K562 (cell line): ENCODE data around the gene HNRNPDL. TPM values are rescaled to one million over a fixed set of nuclear protein-coding genes. Genes with fewer than 3 reads are reported as not detected.

Experiments used
- ATAC-seq: fragments of 200-7000 bp; cut with Tn5 transposase; 3 replicates; pipeline ENCODE4 v1.9.1; 2020; ENCODE audit warnings: moderate library complexity
- BruUV-seq: library from RNA; stranded (reverse); fragments of 400-500 nt; replicated peaks from 2 replicates; lab custom pipeline; 2021; lab: Mats Ljungman, UMichigan
- CTCF ChIA-PET: fragments of 300-600 bp; formaldehyde crosslinking; extraction: SDS; loops from one replicate; lab custom pipeline; 2021; ENCODE audit warnings: low intra/inter-chr PET ratio; lab: Yijun Ruan, JAX
- POLR2A ChIA-PET: fragments of 300-600, 350-650 bp; sonication (Branson Sonifier 250); formaldehyde crosslinking; extraction: SDS; loops from one replicate; lab custom pipeline; 2021; ENCODE audit warnings: antibody characterized with exemption, inconsistent platforms; lab: Yijun Ruan, JAX
- DNase-seq, 4 experiments: peaks; one replicate each; pipeline versions ENCODE4 v3.0.0 to v3.0.0-alpha.2; 2011 to 2018; ENCODE audit warnings: low spot score in 3 of 4, mixed read lengths in 3 of 4; ENCODE audit errors: extremely low read depth in 1 of 4
- FAIRE-seq: peaks from 2 replicates; lab custom pipeline; 2011; peaks lifted over from hg19 to GRCh38; lab: Jason Lieb, UNC
- H2AFZ ChIP-seq: 2 replicates; pipeline ENCODE4 v1.6.0; 2011; ENCODE audit warnings: low read depth, low read length, control low read depth, inconsistent platforms
- H3K27ac ChIP-seq: fragments of 200-600 bp; 3 replicates; pipeline ENCODE4 v1.8.0; 2011; ENCODE audit warnings: low read depth, mild to moderate bottlenecking, control low read depth, inconsistent platforms, low read length, moderate library complexity, mixed read lengths; ENCODE audit errors: extremely low read depth
- H3K27me3 ChIP-seq, 2 experiments: fragments of 300-600 bp in 1 of 2; 2 replicates in 1 of 2; 3 replicates in 1 of 2; pipeline versions ENCODE4 v1.6.0 to v1.8.0; 2011; ENCODE audit warnings: inconsistent platforms in 2 of 2, low read length in 2 of 2, mild to moderate bottlenecking in 1 of 2, mixed read lengths in 1 of 2, moderate library complexity in 1 of 2; ENCODE audit not compliant: control insufficient read depth in 2 of 2, insufficient read depth in 2 of 2
- H3K36me3 ChIP-seq: fragments of 300-600 bp; 3 replicates; pipeline ENCODE4 v1.8.0; 2011; ENCODE audit warnings: mild to moderate bottlenecking, low read length, inconsistent platforms; ENCODE audit not compliant: control insufficient read depth, insufficient read depth
- H3K4me1 ChIP-seq, 2 experiments: fragments of 200-600 bp in 1 of 2; replicated peaks in 1 of 2; 2 replicates in 1 of 2; 3 replicates in 1 of 2; pipeline versions ENCODE4 v1.5.1 to v1.8.0; 2011; ENCODE audit warnings: inconsistent platforms in 2 of 2, low read length in 2 of 2, mild to moderate bottlenecking in 1 of 2, mixed read lengths in 1 of 2, moderate library complexity in 1 of 2; ENCODE audit not compliant: control insufficient read depth in 2 of 2, insufficient read depth in 2 of 2
- H3K4me2 ChIP-seq: 2 replicates; pipeline ENCODE4 v1.6.1; 2011; ENCODE audit warnings: low read length, control low read depth, inconsistent platforms, mixed read lengths; ENCODE audit not compliant: insufficient read depth
- H3K4me3 ChIP-seq: fragments of 200-600 bp; sonication (generic), shearing (Covaris generic); 2 replicates; pipeline ENCODE4 v1.5.1; 2016; ENCODE audit warnings: control low read depth, inconsistent platforms
- H3K79me2 ChIP-seq: fragments of 200-600 bp; 3 replicates; pipeline ENCODE4 v1.8.0; 2011; ENCODE audit warnings: low read length, inconsistent platforms; ENCODE audit not compliant: control insufficient read depth, insufficient read depth
- H3K9ac ChIP-seq, 2 experiments: 2 replicates each; pipeline versions ENCODE4 v1.6.0 to v1.6.1; 2011; ENCODE audit warnings: low read depth in 2 of 2, low read length in 2 of 2, control low read depth in 1 of 2, inconsistent platforms in 1 of 2, mild to moderate bottlenecking in 1 of 2, mixed read lengths in 1 of 2; ENCODE audit not compliant: insufficient read depth in 1 of 2
- H3K9me1 ChIP-seq: one replicate; pipeline ENCODE4 v1.6.0; 2011; ENCODE audit warnings: inconsistent platforms, mild to moderate bottlenecking, low read length, moderate library complexity; ENCODE audit not compliant: control insufficient read depth, insufficient read depth
- H3K9me3 ChIP-seq: replicated peaks from 2 replicates; pipeline ENCODE4 v1.5.1; 2011; ENCODE audit warnings: low read depth, low read length, inconsistent platforms; ENCODE audit not compliant: control insufficient read depth, insufficient read depth
- H4K20me1 ChIP-seq: replicated peaks from 2 replicates; pipeline ENCODE4 v1.6.1; 2011; ENCODE audit warnings: low read length, inconsistent platforms, mixed read lengths; ENCODE audit not compliant: control insufficient read depth, insufficient read depth
- CBX8 ChIP-seq: fragments of 200-600 bp; sonication (generic); IDR thresholded peaks from 2 replicates; pipeline ENCODE4 v1.6.1; 2012; ENCODE audit warnings: borderline replicate concordance, mixed run types, low read depth, mild to moderate bottlenecking, moderate library complexity, mixed read lengths, low read length, control low read depth, inconsistent platforms; ENCODE audit not compliant: poor library complexity, severe bottlenecking; ENCODE audit errors: extremely low read depth
- CTCF ChIP-seq, 3 experiments: IDR thresholded peaks in 2 of 3; conservative IDR thresholded peaks in 1 of 3; 2 replicates each; pipeline ENCODE4 v1.5.1; 2011 to 2012; ENCODE audit warnings: low read length in 3 of 3, mild to moderate bottlenecking in 3 of 3, control low read depth in 2 of 3, improper control_type of control experiment in 1 of 3, inconsistent platforms in 1 of 3, low read depth in 1 of 3, mixed read lengths in 1 of 3, moderate library complexity in 1 of 3; ENCODE audit not compliant: insufficient read depth in 2 of 3
- FOXA3 ChIP-seq, 2 experiments: fragments of 450-650 bp in 1 of 2; sonication (generic) in 1 of 2; formaldehyde crosslinking; IDR thresholded peaks in 1 of 2; conservative IDR thresholded peaks in 1 of 2; 2 replicates each; pipeline versions ENCODE4 v1.4.0 to v1.8.0; 2020 to 2022; ENCODE audit warnings: mild to moderate bottlenecking in 2 of 2, missing genetic modification reagents in 1 of 2
- SMC3 ChIP-seq: conservative IDR thresholded peaks from 2 replicates; pipeline ENCODE4 v1.6.1; 2011; ENCODE audit warnings: low read depth, low read length, improper control_type of control experiment; ENCODE audit not compliant: insufficient read depth
- YY1 ChIP-seq, 3 experiments: IDR thresholded peaks; 2 replicates each; pipeline ENCODE4 v1.6.1; 2011; ENCODE audit warnings: low read length in 2 of 3, mild to moderate bottlenecking in 2 of 3, moderate library complexity in 2 of 3, borderline replicate concordance in 1 of 3, control low read depth in 1 of 3, low read depth in 1 of 3; ENCODE audit not compliant: insufficient read depth in 3 of 3, insufficient replicate concordance in 2 of 3, control insufficient read depth in 1 of 3, insufficient read length in 1 of 3; ENCODE audit errors: extremely low read depth in 1 of 3
- ZNF23 ChIP-seq: fragments of 250-450 bp; sonication (Bioruptor Pico); IDR thresholded peaks from 2 replicates; pipeline ENCODE4 v1.4.0; 2020; ENCODE audit warnings: mild to moderate bottlenecking
- ZNF561 ChIP-seq: fragments of 450-650 bp; formaldehyde crosslinking; conservative IDR thresholded peaks from 2 replicates; pipeline ENCODE4 v1.4.0; 2020; ENCODE audit warnings: mild to moderate bottlenecking, moderate library complexity
- WGBS: fragments of 100-300 bp; shearing (Covaris generic); methylation state at CpG from one replicate; pipeline ENCODE4 v1.1.6; 2016; ENCODE audit warnings: low coverage, mixed read lengths; ENCODE audit not compliant: insufficient coverage; ENCODE audit errors: missing lambda C conversion rate; 5-methylcytosine and 5-hydroxymethylcytosine counted together
- in situ Hi-C: fragments of 300-500 bp; cut with MboI; formaldehyde crosslinking; loops from 4 replicates; pipeline ENCODE4 v1.15.0; 2018; ENCODE audit warnings: inconsistent platforms, mixed read lengths
- intact Hi-C: fragments of 100-400 bp; cut with micrococcal nuclease; formaldehyde crosslinking; loops from 2 replicates; pipeline ENCODE4 v1.14.2; 2022
- polyA plus RNA-seq, 8 experiments: library from polyadenylated mRNA; depleted of rRNA in 4 of 8; stranded (reverse) in 5 of 8; unstranded in 3 of 8; fragments of >200 nt; fragmentation: Nextera tagmentation in 2 of 8; fragmentation: Illumina TruSeq in 1 of 8; extraction: Ambion mirVana in 2 of 8; extraction: Trizol in 1 of 8; gene quantifications; 2 replicates each; pipeline versions ENCODE4 v1.2.1 to v1.2.3, GENCODE V29; 2011 to 2014; ENCODE audit warnings: inconsistent platforms in 1 of 8, missing spikeins in 1 of 8
- total RNA-seq, 7 experiments: library from RNA; depleted of rRNA in 6 of 7; stranded (reverse); fragments of >200 nt in 6 of 7; fragmentation: Illumina TruSeq in 2 of 7; extraction: Trizol in 2 of 7; gene quantifications; 2 replicates each; pipeline versions ENCODE4 v1.2.1 to v1.2.3, GENCODE V29; 2011 to 2021; ENCODE audit warnings: low replicate concordance in 1 of 7

HNRNPDL gene
- total and polyA plus RNA-seq, 9 of the 15 experiments (the other 6 are each of a cell fraction or from before 2014, with no cell fraction given), result 243 to 652 (median 351) TPM

DNA sequence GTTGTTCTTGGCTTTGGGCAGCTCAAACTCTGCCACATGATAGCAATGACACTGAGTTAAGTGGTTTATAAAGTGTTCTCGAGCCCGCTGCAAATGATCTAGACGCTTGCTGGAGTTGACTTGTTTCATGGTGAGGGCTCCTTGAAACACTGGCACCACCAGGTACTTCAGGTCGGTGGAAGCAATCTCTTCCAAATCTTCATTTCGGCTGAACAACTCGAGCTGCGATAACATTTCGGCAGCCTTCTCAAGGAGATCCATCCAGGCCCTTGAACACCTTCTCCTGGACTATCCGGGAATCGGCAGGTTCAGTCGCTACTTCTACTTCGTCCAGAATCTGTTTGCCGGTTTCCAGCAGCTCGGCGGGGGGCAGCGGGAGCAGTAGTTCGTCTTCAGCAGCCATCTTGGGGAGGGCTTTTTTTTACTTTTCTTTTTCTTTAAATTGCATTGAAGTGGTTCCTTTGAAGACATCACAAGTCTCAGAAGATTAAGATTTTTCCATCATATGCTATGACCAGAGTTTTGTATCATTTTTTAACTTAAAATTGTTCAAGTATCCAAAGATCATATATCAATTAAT, 28.0 kb downstream of the HNRNPDL start:
- POLR2A ChIA-PET, result interaction anchor here (0.6 to 2.2 kb wide), 4 partner anchors 21 to 28 kb away, joined by 3 to 6 read pairs (median 4); partner anchors contain the start of gene HNRNPD

More for the DNA sequence above, 28.0 kb downstream of the HNRNPDL start:
- peak; percentile 28 for ATAC-seq
- peaks cover 0 to 4% of the 10 kb centered on the region in 2 experiments; a peak in 3 of 5 replicates for H3K4me1 ChIP-seq
- 0 out of 4 replicates have a peak overlapping the region, but pooled peaks of 1 of the 2 experiments have one; percentile 70 for H3K9ac ChIP-seq
- no peak for TF ChIP-seq CBX8
- TF ChIP-seq ZNF561 (CRISPR knock-in tag), result no peak
- TF ChIP-seq YY1 (IDR thresholded peaks at IDR 0.05; ENCODE audit: borderline replicate concordance in 1 of 3, control insufficient read depth in 1 of 3, extremely low read depth in 1 of 3, insufficient read depth in 3 of 3, insufficient read length in 1 of 3, insufficient replicate concordance in 2 of 3, low read depth in 1 of 3, low read length in 2 of 3), result peak in 1 of 3 experiments; percentile 74
- TF ChIP-seq CTCF (IDR thresholded peaks at IDR 0.05 in 2 of 3, conservative IDR thresholded peaks at IDR 0.05 in 1 of 3; ENCODE audit: insufficient read depth in 2 of 3, low read depth in 1 of 3, low read length in 3 of 3), result no peak
- no peak for TF ChIP-seq ZNF23
- TF ChIP-seq FOXA3 (CRISPR knock-in tag; conservative IDR thresholded peaks at IDR 0.05 in 1 of 2, IDR thresholded peaks at IDR 0.05 in 1 of 2), result no peak
- no peak for TF ChIP-seq SMC3
- 59% methylated on average over 17 of the region's 17 CpGs for WGBS
- H2AFZ ChIP-seq, result peak overlapping the region; percentile 81
- no peaks in the 10 kb centered on the region for H3K79me2 ChIP-seq
- no peaks in the 10 kb centered on the region for H3K9me3 ChIP-seq
- no peak for FAIRE-seq
- H3K27ac ChIP-seq, result no peak overlapping the region
- H3K27me3 ChIP-seq, result no peaks in the 10 kb centered on the region
- no peak overlapping the region for H3K4me2 ChIP-seq
- CTCF ChIA-PET, result no interaction called here
- no peaks in the 10 kb centered on the region for H4K20me1 ChIP-seq
- in situ Hi-C loops (no loop called here), intact Hi-C loops (no loop called here)
- BruUV-seq, result no TSS peak
- no peak overlapping the region for H3K4me3 ChIP-seq
- DNase-seq, result no peak
- peaks cover 2% of the 10 kb centered on the region for H3K9me1 ChIP-seq
- H3K36me3 ChIP-seq, result no peaks in the 10 kb centered on the region
